Fibroblast of lung (primary cell): Measurements from ENCODE around the gene SP140.
"Not testable (repeated sequence)": the region's sequence is repeated elsewhere in the genome, so short reads cannot be mapped to it uniquely, and the experiment has no call there.

Experiments
- CTCF ChIP-seq, 2 donors: IDR thresholded peaks in 1 of 2; conservative IDR thresholded peaks in 1 of 2; 1 replicate in 1 of 2; 2 replicates in 1 of 2; pipeline ENCODE4 v1.5.1; 2011 to 2012; ENCODE audit warnings: low read length in 2 of 2, control low read depth in 1 of 2, inconsistent platforms in 1 of 2, low read depth in 1 of 2, mild to moderate bottlenecking in 1 of 2
- EZH2 ChIP-seq: IDR thresholded peaks from 2 replicates; pipeline ENCODE4 v1.5.1; 2012; ENCODE audit warnings: low read length, control low read depth, mild to moderate bottlenecking; ENCODE audit errors: missing control alignments

DNA sequence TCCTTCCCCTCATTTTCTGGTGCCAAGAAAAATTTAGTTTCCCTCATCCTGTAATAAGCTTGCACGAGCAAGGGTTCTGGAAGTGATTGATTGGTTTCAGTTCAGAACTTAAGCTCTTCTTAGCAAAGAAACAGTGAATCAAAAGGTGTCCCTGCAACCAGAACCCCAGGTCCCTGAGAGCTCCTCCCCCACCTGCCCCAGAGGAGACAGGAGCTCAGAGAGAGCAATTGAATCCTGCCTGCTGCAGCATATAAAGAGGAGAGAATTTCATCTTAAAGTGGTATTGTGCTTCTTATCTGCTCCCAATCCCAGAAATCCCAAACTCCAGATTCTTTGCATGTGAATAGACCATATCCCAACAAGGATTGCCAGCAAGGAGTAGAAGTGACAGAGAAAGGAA is 86.1 kb downstream of the SP140 start:
- TF ChIP-seq CTCF (conservative IDR thresholded peaks at IDR 0.05 in 1 of 2, IDR thresholded peaks at IDR 0.05 in 1 of 2; ENCODE audit: low read depth in 1 of 2, low read length in 2 of 2); EZH2: not testable (repeated sequence)
